HG03558 (cell line): Measurements from ENCODE around the gene ITPR1.

Experiments used
- ATAC-seq: cut with Tn5 transposase; IDR thresholded peaks from one replicate; pipeline ENCODE4 v1.9.1; 2021; ENCODE audit warnings: moderate number of reproducible peaks; ENCODE audit not compliant: unreplicated experiment; ENCODE audit errors: extremely low read depth

ITPR1 gene

DNA sequence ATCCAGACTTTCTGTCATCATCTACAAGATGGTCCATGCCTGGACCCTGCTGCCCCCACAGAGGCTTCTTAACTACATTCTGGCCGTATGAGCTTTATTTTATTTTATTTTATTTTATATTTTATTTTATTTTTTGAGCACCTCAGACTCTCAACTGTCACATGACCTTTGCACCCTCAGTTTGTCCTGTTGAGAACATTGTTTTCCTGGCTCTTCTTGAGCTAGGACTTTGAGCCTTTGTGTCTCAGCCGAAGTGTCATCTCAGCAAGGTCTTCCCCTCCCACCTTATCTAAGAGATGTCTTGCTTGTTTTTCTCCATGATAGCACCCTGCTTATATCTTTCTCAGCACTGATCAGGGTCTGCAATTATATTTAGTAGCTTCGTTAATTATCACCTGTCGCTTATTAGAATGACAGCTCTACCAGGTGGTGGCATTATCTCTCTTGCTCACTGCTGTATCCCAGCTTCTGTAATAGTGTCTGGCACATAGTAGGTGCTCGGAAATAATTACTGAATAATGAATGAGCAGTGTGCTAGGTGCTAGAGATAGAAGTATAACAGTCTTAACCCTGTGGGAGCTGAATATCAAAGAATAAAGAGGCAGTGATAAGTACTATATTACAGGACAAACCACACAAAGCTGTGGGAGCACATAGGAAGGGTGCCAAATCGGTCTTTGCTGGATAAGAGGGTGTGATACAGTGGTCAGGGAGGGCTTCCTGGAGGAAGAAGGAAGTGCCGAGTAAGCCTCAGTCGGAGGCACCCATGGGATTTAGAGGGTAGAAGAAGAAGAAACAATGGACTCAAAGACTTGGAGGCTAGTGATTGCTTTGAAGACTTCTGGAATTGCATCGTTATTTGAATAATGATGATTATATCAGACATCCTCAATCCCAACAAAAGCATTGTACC, 136.2 kb downstream of the ITPR1 start:
- no peak for ATAC-seq

DNA sequence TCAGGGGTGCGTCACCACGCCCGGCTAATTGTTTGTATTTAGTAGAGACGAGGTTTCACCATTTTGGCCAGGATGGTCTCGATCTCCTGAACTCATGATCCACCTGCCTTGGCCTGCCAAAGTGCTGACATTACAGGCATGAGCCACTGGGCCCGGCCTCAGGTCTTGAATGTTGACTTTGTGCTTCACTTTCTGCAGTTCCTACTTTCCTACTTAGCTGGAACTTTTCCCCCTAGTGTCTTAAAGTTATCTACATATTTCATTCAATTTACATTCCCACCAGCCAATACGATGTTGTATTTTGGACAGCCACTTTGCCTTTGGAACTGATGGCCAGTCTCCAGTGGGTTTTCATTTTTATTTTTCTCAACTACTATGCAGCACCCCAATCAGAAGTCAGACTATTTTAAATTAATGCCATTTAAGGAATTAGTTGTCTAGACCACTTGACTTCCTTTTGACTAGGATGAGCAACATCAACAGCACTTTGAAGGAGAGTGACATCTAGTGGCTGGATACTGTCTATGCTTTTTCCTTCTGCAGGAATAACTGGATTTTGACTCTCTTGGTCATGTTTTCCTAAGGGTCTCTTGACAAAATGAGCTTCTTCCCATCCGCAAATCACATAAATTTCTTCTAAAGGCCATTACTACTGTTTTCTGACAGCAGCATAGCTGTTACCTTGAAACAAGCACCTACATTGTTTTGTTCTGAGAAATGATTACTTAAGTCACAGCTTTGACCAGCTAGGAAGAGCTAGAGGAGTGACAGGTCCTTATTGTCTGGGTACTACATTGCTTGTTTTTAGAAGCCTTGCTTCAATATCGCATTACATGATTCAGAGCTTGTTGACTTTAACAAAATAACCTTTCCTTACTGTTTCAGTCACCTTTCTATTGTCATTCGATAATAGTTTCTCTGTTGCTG, 140.2 kb downstream of the ITPR1 start:
- no peak for ATAC-seq

DNA sequence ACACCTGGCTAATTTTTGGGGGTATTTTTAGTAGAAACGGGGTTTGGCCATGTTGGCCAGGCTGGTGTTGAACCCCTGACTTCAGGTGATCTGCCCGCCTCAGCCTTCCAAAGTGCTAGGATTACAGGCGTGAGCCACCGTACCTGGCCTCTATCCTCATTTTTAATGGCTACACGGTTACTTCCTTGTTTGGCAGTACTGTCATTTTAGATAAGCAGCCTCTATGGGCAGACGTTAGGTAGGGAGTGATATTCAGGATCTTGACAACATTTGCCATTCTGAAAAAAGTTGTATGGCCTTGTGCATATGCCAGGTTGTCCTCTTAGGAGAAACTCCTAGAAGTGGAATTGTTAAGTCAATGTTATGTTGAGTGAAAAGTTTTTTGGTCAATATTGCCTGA, 141.7 kb downstream of the ITPR1 start:
- no peak for ATAC-seq

- no peak for ATAC-seq
Observed at GRCh38 chr3:4637265-4637664, 144.1 kb downstream of the ITPR1 start.

- no peak for ATAC-seq
Observed at GRCh38 chr3:4641863-4642563, 148.9 kb downstream of the ITPR1 start.

DNA sequence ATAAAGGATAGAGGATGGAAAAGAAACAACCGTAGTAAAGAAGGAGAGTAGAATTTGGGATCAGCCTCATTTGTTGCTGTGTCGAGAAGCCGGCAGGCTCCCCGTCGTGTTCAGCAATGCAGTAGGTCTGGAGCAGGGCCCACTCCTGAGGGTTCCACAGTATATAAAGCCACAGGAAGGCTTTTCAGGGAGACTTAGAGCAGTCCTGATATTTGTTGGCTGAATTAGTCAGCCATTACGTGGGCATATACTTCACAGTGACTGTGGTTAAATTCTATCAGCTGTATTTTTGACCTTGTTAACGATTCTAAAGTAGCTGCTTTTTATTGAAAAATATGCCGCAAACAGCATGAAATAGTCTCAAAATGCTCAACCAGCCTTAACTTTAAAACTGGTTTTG, 149.5 kb downstream of the ITPR1 start:
- ATAC-seq: no peak

DNA sequence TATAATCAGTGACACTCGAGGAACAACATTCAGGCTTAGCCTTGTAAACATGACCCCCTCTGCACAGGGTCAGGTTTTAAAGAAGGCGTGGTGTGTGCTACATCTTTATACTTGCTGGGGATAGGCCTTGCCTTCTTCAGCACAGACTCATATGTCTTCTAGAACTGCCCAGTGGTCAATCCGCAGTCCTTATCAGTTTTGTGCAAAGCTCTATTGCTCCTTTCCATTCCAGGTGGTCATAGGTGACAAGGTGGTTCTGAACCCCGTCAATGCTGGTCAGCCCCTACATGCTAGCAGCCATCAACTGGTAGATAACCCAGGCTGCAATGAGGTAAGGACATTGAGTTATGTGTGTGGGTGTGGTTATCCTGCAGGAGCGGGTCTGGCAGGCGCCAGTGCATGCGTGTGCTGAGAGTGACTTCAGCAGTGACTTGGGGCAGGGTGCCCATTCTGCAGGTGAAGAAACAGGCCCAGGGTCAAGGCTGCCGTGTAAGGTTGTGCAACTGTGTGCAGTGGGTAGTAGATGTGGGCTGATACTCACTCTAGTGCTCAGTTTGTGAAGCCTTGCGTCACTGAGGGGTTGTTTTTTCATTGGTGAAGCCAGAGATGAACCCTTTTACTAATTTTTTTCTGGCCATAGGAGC, 150.9 kb downstream of the ITPR1 start:
- ATAC-seq: no peak

GRCh38 chr3:4644951-4645350, 151.8 kb downstream of the ITPR1 start:
- no peak for ATAC-seq

- no peak for ATAC-seq
Observed at GRCh38 chr3:4645468-4645867, 152.3 kb downstream of the ITPR1 start.

GRCh38 chr3:4647411-4647810, 154.3 kb downstream of the ITPR1 start:
- ATAC-seq: no peak

GRCh38 chr3:4655145-4656045, 162.2 kb downstream of the ITPR1 start:
- ATAC-seq: no peak

GRCh38 chr3:4656059-4656458, 162.9 kb downstream of the ITPR1 start:
- no peak for ATAC-seq

GRCh38 chr3:4656626-4657328, 163.6 kb downstream of the ITPR1 start:
- ATAC-seq: no peak

DNA sequence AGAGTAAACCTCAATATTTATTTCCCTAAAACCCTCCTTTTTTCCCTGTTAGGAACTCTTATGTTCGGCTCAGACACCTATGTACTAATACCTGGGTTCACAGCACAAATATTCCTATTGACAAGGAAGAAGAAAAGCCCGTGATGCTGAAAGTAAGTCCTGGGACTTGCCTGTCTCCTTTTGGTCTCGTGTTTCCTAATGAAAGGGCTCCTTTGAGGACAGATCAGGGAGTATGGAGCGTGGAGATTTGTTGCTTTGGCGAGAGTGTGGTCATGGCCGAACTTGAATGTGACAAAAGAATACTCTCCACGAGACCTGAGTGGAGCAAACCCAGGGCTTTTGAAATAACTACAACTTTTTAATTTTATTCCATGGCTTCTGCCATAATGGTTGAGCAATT, 167.8 kb downstream of the ITPR1 start:
- no peak for ATAC-seq

GRCh38 chr3:4664412-4664811, 171.3 kb downstream of the ITPR1 start:
- no peak for ATAC-seq

GRCh38 chr3:4665197-4665596, 172.0 kb downstream of the ITPR1 start:
- ATAC-seq: no peak

DNA sequence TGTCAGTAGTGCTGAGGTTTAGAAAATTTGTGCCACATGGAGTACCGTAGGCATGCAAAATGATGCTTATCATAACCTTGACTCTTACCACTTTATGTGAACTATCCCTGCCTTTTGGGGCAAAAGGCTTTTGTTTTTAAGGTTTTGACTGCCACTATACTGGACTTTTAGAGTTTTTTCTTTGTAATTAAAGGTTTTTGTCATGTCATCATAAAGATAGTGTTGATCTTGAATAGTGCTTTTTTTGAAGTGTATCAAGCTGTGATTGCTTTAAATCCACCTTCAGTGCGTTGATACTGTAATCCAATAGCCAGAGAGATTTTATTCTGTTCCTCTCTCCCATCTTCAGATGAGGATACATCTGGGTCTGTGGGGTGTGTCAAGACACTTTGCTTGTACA, 172.9 kb downstream of the ITPR1 start:
- no peak for ATAC-seq

GRCh38 chr3:4670352-4670751, 177.2 kb downstream of the ITPR1 start:
- no peak for ATAC-seq
